SU-DHL-6 (cell line): ENCODE results near the gene DMRTB1.

Source experiments
- H2AFZ ChIP-seq: fragments of 200-600 bp; sonication (generic); 2 replicates; pipeline ENCODE4 v1.6.1; 2014; ENCODE audit warnings: low read depth, mild to moderate bottlenecking, moderate library complexity, mixed read lengths, antibody characterized with exemption, low read length; ENCODE audit not compliant: severe bottlenecking
- H3F3A ChIP-seq: fragments of 200-600 bp; shearing (Covaris generic); 2 replicates; pipeline ENCODE4 v1.6.0; 2016; ENCODE audit warnings: antibody characterized with exemption, mild to moderate bottlenecking; ENCODE audit not compliant: insufficient read depth
- H3K27ac ChIP-seq: fragments of 200-600 bp; sonication (generic); 2 replicates; pipeline ENCODE4 v1.5.1; 2016; ENCODE audit warnings: low read depth, mild to moderate bottlenecking, low read length, moderate library complexity, mixed read lengths
- H3K27me3 ChIP-seq: fragments of 200-600 bp; sonication (generic), shearing (Covaris generic); 2 replicates; pipeline ENCODE4 v1.6.0; 2014; ENCODE audit warnings: mild to moderate bottlenecking, low read length
- H3K36me3 ChIP-seq: fragments of 200-600 bp; sonication (generic); 2 replicates; pipeline ENCODE4 v1.6.1; 2014; ENCODE audit warnings: mild to moderate bottlenecking, low read length, mixed read lengths
- H3K4me2 ChIP-seq: fragments of 300-600, 200-600 bp; shearing (Covaris generic), sonication (generic); 2 replicates; pipeline ENCODE4 v1.6.0; 2014; ENCODE audit warnings: low read length, low read depth, mild to moderate bottlenecking; ENCODE audit not compliant: poor library complexity, severe bottlenecking
- H3K4me3 ChIP-seq: fragments of 200-600 bp; sonication (generic); 2 replicates; pipeline ENCODE4 v1.5.1; 2014; ENCODE audit warnings: antibody characterized with exemption, low read length, mild to moderate bottlenecking, mixed read lengths; ENCODE audit not compliant: insufficient read depth, poor library complexity, severe bottlenecking
- H3K79me2 ChIP-seq: fragments of 200-600 bp; sonication (generic); 2 replicates; pipeline ENCODE4 v1.6.1; 2014; ENCODE audit warnings: mild to moderate bottlenecking, low read length, moderate library complexity; ENCODE audit not compliant: insufficient read depth
- H3K9ac ChIP-seq: fragments of 200-600 bp; sonication (generic); 2 replicates; pipeline ENCODE4 v1.7.0; 2014; ENCODE audit warnings: mild to moderate bottlenecking, low read length
- H3K9me2 ChIP-seq: fragments of 200-600 bp; sonication (generic); replicated peaks from 2 replicates; pipeline ENCODE4 v1.6.1; 2014; ENCODE audit warnings: low read length; ENCODE audit not compliant: insufficient read depth
- H3K9me3 ChIP-seq: fragments of 200-600 bp; sonication (generic); 2 replicates; pipeline ENCODE4 v1.6.1; 2014; ENCODE audit warnings: low read length, mixed read lengths; ENCODE audit not compliant: insufficient read depth
- H4K20me1 ChIP-seq: fragments of 200-600 bp; sonication (generic); 2 replicates; pipeline ENCODE4 v1.6.1; 2014; ENCODE audit warnings: low read depth, mild to moderate bottlenecking, antibody characterized with exemption, low read length, moderate library complexity, mixed read lengths
- EZH2phosphoT487 ChIP-seq: fragments of 200-600 bp; sonication (generic), shearing (Covaris generic); conservative IDR thresholded peaks from 2 replicates; pipeline ENCODE4 v1.6.1; 2018; ENCODE audit warnings: mild to moderate bottlenecking, antibody characterized with exemption, low read length, moderate library complexity, mixed read lengths
- TF ChIP-seq, protein P1 (sequence below): fragments of 200-600 bp; sonication (generic); IDR thresholded peaks from one replicate; pipeline ENCODE4 v1.5.1; 2017; ENCODE audit warnings: antibody characterized with exemption, mild to moderate bottlenecking, low read length, moderate library complexity; ENCODE audit not compliant: insufficient read depth, poor library complexity, severe bottlenecking

The DMRTB1 gene

DNA sequence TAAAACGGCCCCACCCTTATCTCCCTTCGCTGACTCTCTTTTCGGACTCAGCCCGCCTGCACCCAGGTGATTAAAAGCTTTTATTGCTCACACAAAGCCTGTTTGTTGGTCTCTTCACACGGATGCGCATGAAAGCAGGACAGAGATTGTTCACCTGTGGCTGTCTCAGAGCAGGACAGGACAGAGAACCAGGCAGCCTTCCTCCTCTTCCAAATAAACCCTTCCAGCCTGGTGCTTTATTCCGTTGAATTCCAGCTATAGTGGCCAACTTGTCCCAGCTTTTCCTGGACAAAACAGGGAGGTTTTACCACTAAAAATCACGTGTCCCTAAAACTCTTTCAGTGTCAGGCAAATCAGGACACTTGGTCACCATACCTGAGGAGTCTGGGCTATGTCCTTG lies 9.5 kb upstream of the DMRTB1 start:
- H3K27ac ChIP-seq, result no peak overlapping the region
- H3K4me2 ChIP-seq, result no peak overlapping the region
- H3F3A ChIP-seq, result no peaks in the 10 kb centered on the region
- no peaks in the 10 kb centered on the region for H3K36me3 ChIP-seq
- H3K79me2 ChIP-seq, result no peaks in the 10 kb centered on the region
- no peaks in the 10 kb centered on the region for H3K9me3 ChIP-seq
- no peaks in the 10 kb centered on the region for H3K9me2 ChIP-seq
- no peak overlapping the region for H2AFZ ChIP-seq
- no peaks in the 10 kb centered on the region for H4K20me1 ChIP-seq
- no peak for TF ChIP-seq EZH2phosphoT487
- TF ChIP-seq, protein P1, sequence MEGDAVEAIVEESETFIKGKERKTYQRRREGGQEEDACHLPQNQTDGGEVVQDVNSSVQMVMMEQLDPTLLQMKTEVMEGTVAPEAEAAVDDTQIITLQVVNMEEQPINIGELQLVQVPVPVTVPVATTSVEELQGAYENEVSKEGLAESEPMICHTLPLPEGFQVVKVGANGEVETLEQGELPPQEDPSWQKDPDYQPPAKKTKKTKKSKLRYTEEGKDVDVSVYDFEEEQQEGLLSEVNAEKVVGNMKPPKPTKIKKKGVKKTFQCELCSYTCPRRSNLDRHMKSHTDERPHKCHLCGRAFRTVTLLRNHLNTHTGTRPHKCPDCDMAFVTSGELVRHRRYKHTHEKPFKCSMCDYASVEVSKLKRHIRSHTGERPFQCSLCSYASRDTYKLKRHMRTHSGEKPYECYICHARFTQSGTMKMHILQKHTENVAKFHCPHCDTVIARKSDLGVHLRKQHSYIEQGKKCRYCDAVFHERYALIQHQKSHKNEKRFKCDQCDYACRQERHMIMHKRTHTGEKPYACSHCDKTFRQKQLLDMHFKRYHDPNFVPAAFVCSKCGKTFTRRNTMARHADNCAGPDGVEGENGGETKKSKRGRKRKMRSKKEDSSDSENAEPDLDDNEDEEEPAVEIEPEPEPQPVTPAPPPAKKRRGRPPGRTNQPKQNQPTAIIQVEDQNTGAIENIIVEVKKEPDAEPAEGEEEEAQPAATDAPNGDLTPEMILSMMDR, result no peak
- H3K27me3 ChIP-seq, result no peaks in the 10 kb centered on the region
- H3K9ac ChIP-seq, result no peak overlapping the region
- no peak overlapping the region for H3K4me3 ChIP-seq

DNA sequence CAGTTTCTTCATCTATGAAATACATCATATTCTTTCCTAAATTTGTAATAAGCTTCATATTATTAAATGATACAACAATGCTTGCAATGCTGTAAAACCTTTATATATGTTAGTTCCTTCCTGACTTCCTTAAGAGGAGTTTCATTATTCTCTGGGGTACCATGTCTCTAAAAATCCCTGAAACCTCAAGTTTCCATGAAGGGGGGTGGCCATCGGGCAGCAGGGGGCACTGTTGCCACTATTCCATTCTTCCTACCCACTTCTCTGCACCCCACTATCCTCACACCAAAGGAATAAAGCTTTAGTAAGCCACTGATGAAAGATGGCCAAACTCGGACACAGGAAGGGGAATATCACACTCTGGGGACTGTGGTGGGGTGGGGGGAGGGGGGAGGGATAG lies 9.0 kb upstream of the DMRTB1 start:
- Histone ChIP-seq H4K20me1 (no peaks in the 10 kb centered on the region), H3K9me3 (no peaks in the 10 kb centered on the region), H3K27me3 (no peaks in the 10 kb centered on the region), H3K4me3 (no peak overlapping the region), H3K4me2 (no peak overlapping the region), H2AFZ (no peak overlapping the region), H3K9me2 (no peaks in the 10 kb centered on the region), H3K36me3 (no peaks in the 10 kb centered on the region), H3K79me2 (no peaks in the 10 kb centered on the region), H3F3A (no peaks in the 10 kb centered on the region), H3K27ac (no peak overlapping the region), H3K9ac (no peak overlapping the region)
- TF ChIP-seq, protein P1, result peak; percentile 38
- no peak for TF ChIP-seq EZH2phosphoT487

DNA sequence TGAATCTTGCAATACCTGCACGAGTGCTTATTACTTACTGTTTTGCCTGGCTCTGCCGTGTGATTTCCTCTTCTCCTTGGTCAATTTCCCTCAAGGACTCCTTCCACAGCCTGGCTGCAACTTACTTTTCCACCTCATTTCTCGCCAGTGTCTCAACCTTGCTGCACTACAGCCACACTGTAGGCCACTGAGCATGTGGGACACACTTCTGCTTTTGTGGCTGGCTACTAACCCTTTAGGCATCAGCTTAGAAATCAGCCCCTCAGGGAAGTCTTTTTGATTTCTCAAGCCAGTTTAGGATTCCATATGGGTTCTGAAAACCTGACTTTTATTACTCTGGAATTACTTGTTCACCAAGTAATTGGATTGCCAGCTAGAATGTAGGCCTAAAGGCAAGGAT lies 5.2 kb upstream of the DMRTB1 start:
- H3K79me2 ChIP-seq, result no peaks in the 10 kb centered on the region
- H3K27me3 ChIP-seq, result no peaks in the 10 kb centered on the region
- H4K20me1 ChIP-seq, result no peaks in the 10 kb centered on the region
- H2AFZ ChIP-seq, result no peak overlapping the region
- H3F3A ChIP-seq, result no peaks in the 10 kb centered on the region
- TF ChIP-seq EZH2phosphoT487, result no peak
- TF ChIP-seq, protein P1, result no peak
- H3K4me2 ChIP-seq, result no peak overlapping the region
- H3K9me3 ChIP-seq, result no peaks in the 10 kb centered on the region
- H3K27ac ChIP-seq, result no peak overlapping the region
- no peaks in the 10 kb centered on the region for H3K36me3 ChIP-seq
- H3K9ac ChIP-seq, result no peak overlapping the region
- no peaks in the 10 kb centered on the region for H3K9me2 ChIP-seq
- no peak overlapping the region for H3K4me3 ChIP-seq
